Keratinocyte (primary cell): ENCODE data around the gene CPNE4.

ENCODE experiments used
- EZH2 ChIP-seq: IDR thresholded peaks from one replicate; pipeline ENCODE4 v1.6.1; 2012; ENCODE audit warnings: inconsistent platforms, mild to moderate bottlenecking, low read length, moderate library complexity
- TF ChIP-seq, protein P1 (sequence below), 3 experiments: IDR thresholded peaks in 1 of 3; conservative IDR thresholded peaks in 1 of 3; optimal IDR thresholded peaks in 1 of 3; 2 replicates in 2 of 3; 3 replicates in 1 of 3; pipeline versions ENCODE3 to v1.5.1; 2011; ENCODE audit warnings: low read length in 3 of 3, mild to moderate bottlenecking in 3 of 3, moderate library complexity in 2 of 3, control low read depth in 1 of 3, inconsistent platforms in 1 of 3; ENCODE audit not compliant: insufficient read depth in 2 of 3; ENCODE audit errors: extremely low read depth in 1 of 3

- TF ChIP-seq, protein P1, sequence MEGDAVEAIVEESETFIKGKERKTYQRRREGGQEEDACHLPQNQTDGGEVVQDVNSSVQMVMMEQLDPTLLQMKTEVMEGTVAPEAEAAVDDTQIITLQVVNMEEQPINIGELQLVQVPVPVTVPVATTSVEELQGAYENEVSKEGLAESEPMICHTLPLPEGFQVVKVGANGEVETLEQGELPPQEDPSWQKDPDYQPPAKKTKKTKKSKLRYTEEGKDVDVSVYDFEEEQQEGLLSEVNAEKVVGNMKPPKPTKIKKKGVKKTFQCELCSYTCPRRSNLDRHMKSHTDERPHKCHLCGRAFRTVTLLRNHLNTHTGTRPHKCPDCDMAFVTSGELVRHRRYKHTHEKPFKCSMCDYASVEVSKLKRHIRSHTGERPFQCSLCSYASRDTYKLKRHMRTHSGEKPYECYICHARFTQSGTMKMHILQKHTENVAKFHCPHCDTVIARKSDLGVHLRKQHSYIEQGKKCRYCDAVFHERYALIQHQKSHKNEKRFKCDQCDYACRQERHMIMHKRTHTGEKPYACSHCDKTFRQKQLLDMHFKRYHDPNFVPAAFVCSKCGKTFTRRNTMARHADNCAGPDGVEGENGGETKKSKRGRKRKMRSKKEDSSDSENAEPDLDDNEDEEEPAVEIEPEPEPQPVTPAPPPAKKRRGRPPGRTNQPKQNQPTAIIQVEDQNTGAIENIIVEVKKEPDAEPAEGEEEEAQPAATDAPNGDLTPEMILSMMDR (optimal IDR thresholded peaks at IDR 0.05 in 1 of 3, IDR thresholded peaks at IDR 0.05 in 1 of 3, conservative IDR thresholded peaks at IDR 0.05 in 1 of 3; ENCODE audit: extremely low read depth in 1 of 3, insufficient read depth in 2 of 3, low read length in 3 of 3) = no peak
- TF ChIP-seq EZH2 = no peak
Measured at GRCh38 chr3:132071043-132071442, 36.2 kb upstream of the CPNE4 start.
